Keratinocyte (primary cell): ENCODE data around the gene PTPRD. TPM values are rescaled to one million over a fixed set of nuclear protein-coding genes. Genes with fewer than 3 reads are reported as not detected.

ENCODE experiments used
- DNase-seq: peaks from one replicate; pipeline ENCODE4 v3.0.0-alpha.2; 2011; ENCODE audit warnings: low read depth, missing footprints, low spot score
- FAIRE-seq: peaks from 2 replicates; lab custom pipeline; 2011; peaks lifted over from hg19 to GRCh38; lab: Jason Lieb, UNC
- H2AFZ ChIP-seq: 2 replicates; pipeline ENCODE4 v1.6.0; 2012; ENCODE audit warnings: low read length, control low read depth, inconsistent platforms; ENCODE audit not compliant: control insufficient read depth
- H3K27ac ChIP-seq: 2 replicates; pipeline ENCODE4 v1.5.1; 2011; ENCODE audit warnings: low read length; ENCODE audit not compliant: control insufficient read depth, insufficient read depth
- H3K27me3 ChIP-seq: 3 replicates; pipeline ENCODE4 v1.6.0; 2011; ENCODE audit warnings: low read length; ENCODE audit not compliant: control insufficient read depth, insufficient read depth; ENCODE audit errors: extremely low read depth
- H3K36me3 ChIP-seq, 2 experiments: 2 replicates in 1 of 2; 3 replicates in 1 of 2; pipeline ENCODE4 v1.5.1; 2011; ENCODE audit warnings: low read length in 2 of 2, mild to moderate bottlenecking in 1 of 2; ENCODE audit not compliant: control insufficient read depth in 2 of 2, insufficient read depth in 2 of 2; ENCODE audit errors: extremely low read depth in 1 of 2
- H3K4me1 ChIP-seq: 3 replicates; pipeline ENCODE4 v1.5.1; 2011; ENCODE audit warnings: low read length; ENCODE audit not compliant: control insufficient read depth, insufficient read depth; ENCODE audit errors: extremely low read depth
- H3K4me2 ChIP-seq: 3 replicates; pipeline ENCODE4 v1.6.0; 2011; ENCODE audit warnings: low read depth, low read length; ENCODE audit not compliant: control insufficient read depth, insufficient read depth; ENCODE audit errors: extremely low read depth
- H3K4me3 ChIP-seq, 3 experiments: fragments of 200-600 bp in 1 of 3; sonication (generic) in 1 of 3; 2 replicates in 2 of 3; 3 replicates in 1 of 3; pipeline ENCODE4 v1.5.1; 2011 to 2016; ENCODE audit warnings: low read length in 3 of 3, mild to moderate bottlenecking in 3 of 3, control low read depth in 2 of 3, inconsistent platforms in 1 of 3, low read depth in 1 of 3, mixed read lengths in 1 of 3, mixed run types in 1 of 3, moderate library complexity in 1 of 3; ENCODE audit not compliant: control insufficient read depth in 2 of 3, insufficient read depth in 2 of 3; ENCODE audit errors: extremely low read depth in 1 of 3
- H3K79me2 ChIP-seq: 2 replicates; pipeline ENCODE4 v1.6.0; 2012; ENCODE audit warnings: low read length; ENCODE audit not compliant: control insufficient read depth, insufficient read depth
- H3K9ac ChIP-seq: 3 replicates; pipeline ENCODE4 v1.6.0; 2011; ENCODE audit warnings: low read length; ENCODE audit not compliant: control insufficient read depth, insufficient read depth; ENCODE audit errors: extremely low read depth
- H3K9me1 ChIP-seq: 3 replicates; pipeline ENCODE4 v1.6.0; 2011; ENCODE audit warnings: low read length; ENCODE audit not compliant: control insufficient read depth, insufficient read depth; ENCODE audit errors: extremely low read depth
- H3K9me3 ChIP-seq: 2 replicates; pipeline ENCODE4 v1.5.1; 2012; ENCODE audit warnings: low read depth, low read length; ENCODE audit not compliant: control insufficient read depth
- H4K20me1 ChIP-seq: 3 replicates; pipeline ENCODE4 v1.6.0; 2011; ENCODE audit warnings: low read length; ENCODE audit not compliant: control insufficient read depth, insufficient read depth; ENCODE audit errors: extremely low read depth
- CTCF ChIP-seq, 3 experiments: IDR thresholded peaks in 1 of 3; conservative IDR thresholded peaks in 1 of 3; optimal IDR thresholded peaks in 1 of 3; 2 replicates in 2 of 3; 3 replicates in 1 of 3; pipeline versions ENCODE3 to v1.5.1; 2011; ENCODE audit warnings: low read length in 3 of 3, mild to moderate bottlenecking in 3 of 3, moderate library complexity in 2 of 3, control low read depth in 1 of 3, inconsistent platforms in 1 of 3; ENCODE audit not compliant: insufficient read depth in 2 of 3; ENCODE audit errors: extremely low read depth in 1 of 3
- EZH2 ChIP-seq: IDR thresholded peaks from one replicate; pipeline ENCODE4 v1.6.1; 2012; ENCODE audit warnings: inconsistent platforms, mild to moderate bottlenecking, low read length, moderate library complexity
- dilution Hi-C: fragments of 300-500 bp; cut with MboI; formaldehyde crosslinking; loops from one replicate; pipeline ENCODE4 v1.7.0; 2020; ENCODE audit warnings: low sequenced_read_pairs; ENCODE audit not compliant: extremely low pct_ligation_motif_present
- polyA plus RNA-seq, 5 experiments: library from polyadenylated mRNA; depleted of rRNA in 3 of 5; stranded (reverse) in 3 of 5; stranded (forward) in 1 of 5; unstranded in 1 of 5; fragments of >200 nt; gene quantifications; 1 replicate in 1 of 5; 2 replicates in 3 of 5; 3 replicates in 1 of 5; pipeline versions ENCODE4 v1.2.1 to v1.2.3, GENCODE V29; 2011 to 2012; ENCODE audit warnings: missing spikeins in 2 of 5, low read depth in 1 of 5, low replicate concordance in 1 of 5

Gene PTPRD
- polyA plus RNA-seq, 1 donor (not counting 4 experiments of a cell fraction or from before 2014, with no cell fraction given) = 0.10 TPM

GRCh38 chr9:8395022-8395421 is 2217.8 kb downstream of the PTPRD start:
- no peaks in the 10 kb centered on the region for H4K20me1 ChIP-seq
- no peak overlapping the region for H3K4me2 ChIP-seq
- dilution Hi-C loops = no loop called here
- H3K36me3 ChIP-seq = no peaks in the 10 kb centered on the region
- H2AFZ ChIP-seq = no peak overlapping the region
- no peaks in the 10 kb centered on the region for H3K4me1 ChIP-seq
- DNase-seq (no peak), FAIRE-seq (no peak)
- H3K9ac ChIP-seq = no peak overlapping the region
- H3K9me3 ChIP-seq = no peaks in the 10 kb centered on the region
- H3K79me2 ChIP-seq = no peaks in the 10 kb centered on the region
- H3K4me3 ChIP-seq = no peak overlapping the region
- H3K27ac ChIP-seq = no peak overlapping the region
- H3K27me3 ChIP-seq = no peaks in the 10 kb centered on the region
- TF ChIP-seq EZH2 (no peak), CTCF (optimal IDR thresholded peaks at IDR 0.05 in 1 of 3, IDR thresholded peaks at IDR 0.05 in 1 of 3, conservative IDR thresholded peaks at IDR 0.05 in 1 of 3; ENCODE audit: extremely low read depth in 1 of 3, insufficient read depth in 2 of 3, low read length in 3 of 3) (no peak)
- no peaks in the 10 kb centered on the region for H3K9me1 ChIP-seq

- Histone ChIP-seq H3K9ac (no peak overlapping the region), H3K27me3 (no peaks in the 10 kb centered on the region), H3K9me1 (no peaks in the 10 kb centered on the region), H3K4me3 (no peak overlapping the region), H2AFZ (no peak overlapping the region), H3K4me1 (no peaks in the 10 kb centered on the region), H3K4me2 (no peak overlapping the region), H3K79me2 (no peaks in the 10 kb centered on the region), H4K20me1 (no peaks in the 10 kb centered on the region), H3K27ac (no peak overlapping the region), H3K9me3 (no peaks in the 10 kb centered on the region), H3K36me3 (no peaks in the 10 kb centered on the region)
- FAIRE-seq (no peak), DNase-seq (no peak)
- dilution Hi-C loops = no loop called here
- TF ChIP-seq CTCF (optimal IDR thresholded peaks at IDR 0.05 in 1 of 3, IDR thresholded peaks at IDR 0.05 in 1 of 3, conservative IDR thresholded peaks at IDR 0.05 in 1 of 3; ENCODE audit: extremely low read depth in 1 of 3, insufficient read depth in 2 of 3, low read length in 3 of 3) = no peak
- no peak for TF ChIP-seq EZH2
Measured at GRCh38 chr9:8394341-8394740, 2218.5 kb downstream of the PTPRD start.
